GM18951 (cell line): ENCODE measurements around the gene TRIM31.
A peak's percentile ranks its signal among the peaks of the same experiment; 100 is the strongest.

Experiments
- POLR2A ChIP-seq: IDR thresholded peaks from 4 replicates; pipeline ENCODE4 v1.6.1; 2011; ENCODE audit warnings: mild to moderate bottlenecking; ENCODE audit not compliant: insufficient read length, insufficient read depth; ENCODE audit errors: extremely low read depth
- in situ Hi-C: fragments of 300-500 bp; cut with MboI; formaldehyde crosslinking; loops from one replicate; pipeline ENCODE4 v1.12.0; 2022; ENCODE audit warnings: low sequenced_read_pairs, mixed read lengths, inconsistent platforms; ENCODE audit not compliant: unreplicated experiment

TRIM31 gene

DNA sequence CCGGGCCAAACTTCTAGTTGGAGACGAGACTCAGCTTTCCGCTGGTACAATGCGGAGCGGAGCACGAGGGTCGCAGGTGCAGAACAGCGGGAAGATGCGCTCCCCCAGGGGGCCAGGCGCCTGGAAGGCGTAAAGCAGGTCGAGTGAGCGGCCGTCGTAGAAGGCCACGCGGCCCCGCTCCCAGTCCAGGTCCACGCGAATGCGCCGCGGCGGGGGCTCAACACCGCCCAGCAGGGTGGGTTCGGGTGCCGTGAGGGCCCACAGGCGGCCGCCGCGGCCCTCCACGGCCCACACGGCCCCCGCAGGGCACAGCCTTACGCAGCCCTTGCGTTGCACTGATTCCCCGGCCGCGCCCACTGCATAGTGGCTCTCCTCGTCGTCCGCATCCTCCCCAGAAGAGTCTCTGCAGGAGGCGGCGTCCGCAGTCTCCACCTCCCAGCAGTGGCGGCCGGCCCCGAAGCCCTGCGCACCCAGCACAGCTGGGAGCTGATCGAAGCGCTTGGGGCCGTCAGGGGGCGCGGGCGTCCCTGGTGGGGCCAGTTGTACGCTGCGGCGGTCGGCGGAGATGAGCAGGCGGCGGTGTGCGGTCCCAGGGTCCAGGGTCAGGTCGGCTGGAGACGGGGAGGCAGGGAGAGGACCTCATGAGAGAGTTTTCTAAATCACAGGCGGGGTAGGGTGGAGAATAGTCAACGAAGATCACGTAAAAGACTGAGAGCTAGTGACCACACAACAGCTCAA is 41.6 kb downstream of the TRIM31 start:
- in situ Hi-C loops, result no loop called here

GRCh38 chr6:30067460-30068139 is 45.3 kb downstream of the TRIM31 start:
- TF ChIP-seq POLR2A, result no peak
- in situ Hi-C loops, result no loop called here

More for the DNA sequence above, 41.6 kb downstream of the TRIM31 start:
- TF ChIP-seq POLR2A, result no peak

GRCh38 chr6:30066577-30067459 is 46.1 kb downstream of the TRIM31 start, which contains the start of gene PPP1R11:
Gene PPP1R11 (plus strand): TSS chr6:30067198. CDS start chr6:30067411, 213 bp downstream.
- peak; percentile 87 for TF ChIP-seq POLR2A
- in situ Hi-C loops, result no loop called here

DNA sequence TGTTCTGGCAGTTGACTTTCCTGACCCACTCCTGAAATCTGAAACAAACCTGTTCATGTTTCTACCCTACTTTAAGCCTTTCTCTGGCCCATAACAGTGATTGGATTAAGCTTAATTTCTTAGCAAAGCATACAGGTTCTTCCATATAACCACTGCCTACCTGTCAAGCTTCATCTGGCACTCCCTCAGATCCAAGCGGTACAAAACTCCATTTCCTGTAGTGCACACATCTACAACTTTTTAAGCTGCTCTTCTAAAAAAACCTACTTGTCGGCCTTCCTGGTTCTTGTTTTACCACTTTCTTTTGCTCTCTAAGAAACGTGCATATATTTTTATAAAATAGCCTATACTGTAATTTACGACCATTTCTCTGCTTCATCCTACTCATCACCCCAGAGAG is 46.8 kb downstream of the TRIM31 start:
- no peak for TF ChIP-seq POLR2A
- in situ Hi-C loops, result no loop called here

GRCh38 chr6:30063315-30063714 is 49.6 kb downstream of the TRIM31 start:
- in situ Hi-C loops, result no loop called here
- TF ChIP-seq POLR2A, result no peak

- in situ Hi-C loops, result no loop called here
These were observed 50.3 kb downstream of the TRIM31 start for GRCh38 chr6:30062471-30063178.

DNA sequence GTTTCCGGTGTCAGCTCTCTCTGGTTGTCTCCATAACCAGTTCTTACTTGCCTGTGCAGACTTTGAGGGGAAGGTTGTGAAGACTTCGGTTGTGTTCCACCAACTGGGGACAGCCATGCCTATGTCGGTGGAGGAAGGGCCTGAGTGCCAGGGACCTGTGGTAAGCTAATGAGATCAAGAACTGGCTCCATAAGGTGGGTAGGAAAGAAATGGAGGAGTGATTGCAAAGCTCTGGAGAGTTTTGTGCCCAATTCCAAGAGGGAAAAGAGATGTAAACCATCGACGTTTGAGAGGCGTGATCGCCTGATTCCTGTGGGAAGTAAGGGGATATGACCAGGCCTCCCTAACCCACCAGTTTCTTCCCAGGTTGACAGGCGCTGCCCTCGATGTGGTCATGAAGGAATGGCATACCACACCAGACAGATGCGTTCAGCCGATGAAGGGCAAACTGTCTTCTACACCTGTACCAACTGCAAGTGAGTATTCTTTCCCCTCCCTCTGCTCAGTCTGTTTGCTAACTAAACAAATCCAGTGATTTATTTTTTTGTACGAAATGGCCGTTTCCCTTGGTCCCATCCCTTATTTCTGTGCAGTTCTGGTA is 50.9 kb downstream of the TRIM31 start:
- TF ChIP-seq POLR2A, result no peak
- in situ Hi-C loops, result no loop called here

More at GRCh38 chr6:30062471-30063178, 50.3 kb downstream of the TRIM31 start:
- TF ChIP-seq POLR2A, result no peak

DNA sequence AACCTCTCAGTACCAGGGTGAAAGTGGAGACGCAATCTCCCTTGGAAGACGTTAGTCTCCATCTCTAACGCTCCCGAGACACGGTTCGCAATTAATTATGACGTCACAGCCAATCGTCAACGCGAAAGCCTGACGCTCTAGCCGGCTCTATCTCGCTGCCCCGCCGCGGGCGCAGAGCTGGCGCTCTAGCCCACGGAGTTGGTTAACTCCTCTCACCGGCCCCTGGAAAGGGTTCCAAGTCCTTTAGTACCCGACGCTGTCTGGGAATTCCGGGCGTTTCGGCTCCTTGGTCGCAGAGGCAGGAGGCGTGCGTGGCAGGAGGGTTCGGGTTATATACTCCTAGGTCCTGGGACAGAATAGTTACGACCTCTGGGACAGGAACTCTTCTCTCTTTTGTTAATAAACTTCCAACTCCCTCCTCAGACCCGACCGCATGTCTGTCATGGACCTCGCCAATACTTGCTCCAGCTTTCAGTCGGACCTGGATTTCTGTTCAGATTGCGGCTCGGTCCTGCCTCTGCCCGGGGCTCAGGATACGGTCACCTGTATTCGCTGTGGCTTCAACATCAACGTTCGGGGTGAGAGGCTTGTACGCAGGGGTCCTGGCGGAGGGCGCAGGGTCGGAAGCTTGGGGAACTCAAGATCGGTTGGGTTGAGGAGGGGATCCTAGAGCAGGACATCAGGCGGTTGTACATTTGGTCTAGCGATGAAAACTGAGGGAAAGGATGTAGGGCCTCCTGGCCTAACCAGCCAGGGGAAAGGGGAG is 51.6 kb downstream of the TRIM31 start, which contains the start of gene POLR1H:
Gene POLR1H (plus strand): TSS at position 174 of the 766 bp plus-strand sequence. CDS start 260 bp downstream, at position 434.
- TF ChIP-seq POLR2A, result peak; percentile 87
- in situ Hi-C loops, result no loop called here

DNA sequence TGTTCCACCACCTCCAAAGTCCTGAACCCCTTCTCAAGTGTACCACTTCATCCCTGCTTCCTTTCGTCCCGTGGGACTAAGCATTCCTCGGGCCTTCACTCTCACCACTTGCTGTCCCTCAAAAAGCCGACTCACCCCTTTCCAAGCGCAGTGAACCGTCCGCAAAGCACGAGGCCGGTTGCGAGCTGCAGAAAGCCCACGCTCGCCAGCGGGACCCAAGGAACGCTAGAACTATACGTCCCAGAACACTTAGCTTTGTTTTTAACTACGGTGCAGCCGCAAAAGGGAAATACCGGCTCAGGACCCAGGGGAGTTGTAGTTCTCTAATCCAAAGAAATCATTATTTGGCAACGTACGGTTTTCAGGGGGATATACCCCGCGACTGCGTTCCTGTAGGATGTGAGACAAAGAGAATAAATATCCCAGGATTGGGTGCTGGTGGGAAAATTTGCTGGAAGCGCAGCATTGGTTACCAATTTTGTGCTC is 52.2 kb downstream of the TRIM31 start:
- in situ Hi-C loops, result no loop called here
- TF ChIP-seq POLR2A, result no peak

GRCh38 chr6:30055513-30055912 is 57.4 kb downstream of the TRIM31 start:
- in situ Hi-C loops, result no loop called here
- TF ChIP-seq POLR2A, result no peak

DNA sequence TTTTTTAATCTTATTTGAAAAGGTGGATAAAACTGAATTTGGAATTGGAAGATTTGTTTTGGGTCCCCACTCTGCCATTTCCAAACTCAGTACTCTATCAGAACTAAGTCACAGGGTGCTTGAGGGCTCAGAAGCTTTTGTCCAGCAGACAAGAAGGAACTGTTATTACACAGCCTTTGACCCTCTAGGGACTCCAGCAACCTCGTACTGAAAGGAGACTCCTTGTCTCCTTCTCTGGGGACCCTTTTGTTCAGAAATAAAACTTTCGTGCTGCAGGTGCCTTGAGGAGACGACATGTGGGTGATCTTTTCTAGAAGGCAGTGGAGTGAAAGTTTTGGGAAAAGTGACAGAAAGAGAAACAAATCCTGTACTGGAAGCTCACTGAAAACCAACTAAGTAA is 59.2 kb downstream of the TRIM31 start:
- in situ Hi-C loops, result no loop called here
- TF ChIP-seq POLR2A, result no peak
